ENCODE measurements around the gene SPSB1.

GRCh38 chr1:9249534-9250410 is 42.9 kb upstream of the SPSB1 start:
- TF ChIP-seq CTCF (IDR thresholded peaks at IDR 0.05; ENCODE audit: insufficient read depth, low read length): peak; percentile 82
- no peak for TF ChIP-seq POLR2AphosphoS5 (IDR thresholded peaks at IDR 0.05; ENCODE audit: low read depth)
- no peak for TF ChIP-seq SPI1 (IDR thresholded peaks at IDR 0.05; ENCODE audit: borderline replicate concordance, low read depth)
- TF ChIP-seq GABPA (IDR thresholded peaks at IDR 0.05; ENCODE audit: low read depth): no peak
- no peak for TF ChIP-seq REST (IDR thresholded peaks at IDR 0.05; ENCODE audit: insufficient replicate concordance, low read depth)

All from HL-60 (cell line).